Effector memory CD4-positive, alpha-beta T cell (primary cell): ENCODE measurements around the gene OGG1.

Experiments
- DNase-seq, 3 donors: peaks; one replicate each; pipeline ENCODE4 v3.0.0-alpha.2; 2020
- H3K27ac ChIP-seq: 2 replicates; pipeline ENCODE4 v1.7.0; 2013; ENCODE audit warnings: mild to moderate bottlenecking, low read length, moderate library complexity; ENCODE audit not compliant: insufficient read depth, poor library complexity, severe bottlenecking
- H3K27me3 ChIP-seq: replicated peaks from 2 replicates; pipeline ENCODE4 v1.7.0; 2013; ENCODE audit warnings: mild to moderate bottlenecking, low read length; ENCODE audit not compliant: insufficient read depth, control insufficient read depth, poor library complexity, severe bottlenecking
- H3K36me3 ChIP-seq: 2 replicates; pipeline ENCODE4 v1.7.0; 2013; ENCODE audit warnings: mild to moderate bottlenecking, low read length, moderate library complexity; ENCODE audit not compliant: control insufficient read depth, insufficient read depth
- H3K4me1 ChIP-seq: 2 replicates; pipeline ENCODE4 v1.7.0; 2013; ENCODE audit warnings: low read length, mild to moderate bottlenecking; ENCODE audit not compliant: control insufficient read depth, insufficient read depth, poor library complexity, severe bottlenecking
- H3K4me3 ChIP-seq: 2 replicates; pipeline ENCODE4 v1.7.0; 2013; ENCODE audit warnings: low read length, low read depth, mild to moderate bottlenecking; ENCODE audit not compliant: insufficient read depth, poor library complexity, severe bottlenecking
- H3K9me3 ChIP-seq: 2 replicates; pipeline ENCODE4 v1.7.0; 2013; ENCODE audit warnings: mild to moderate bottlenecking, low read length, moderate library complexity; ENCODE audit not compliant: control insufficient read depth

OGG1 gene

GRCh38 chr3:9791790-9792404 is 42.1 kb downstream of the OGG1 start:
- H3K4me1 ChIP-seq = peaks cover 30% of the 10 kb centered on the region
- no peaks in the 10 kb centered on the region for H3K9me3 ChIP-seq
- H3K36me3 ChIP-seq = peaks cover 18% of the 10 kb centered on the region

GRCh38 chr3:9792405-9793160 is 42.8 kb downstream of the OGG1 start, which contains the start of the genes ARPC4 and TADA3:
ARPC4 (plus strand) TSS chr3:9793082; CDS start chr3:9793122, 40 bp downstream.
TADA3 (minus strand) TSS chr3:9792473; CDS start chr3:9791466, 1,007 bp downstream.
- Histone ChIP-seq H3K27me3 (no peaks in the 10 kb centered on the region), H3K9me3 (no peaks in the 10 kb centered on the region), H3K27ac (peak within 1 kb of the TSS; percentile 97), H3K4me3 (peak within 1 kb of the TSS; percentile 98), H3K36me3 (peaks cover 24% of the 10 kb centered on the region), H3K4me1 (peaks cover 30% of the 10 kb centered on the region)
- peak; percentile 76 to 86 (median 85) for DNase-seq

More at GRCh38 chr3:9791790-9792404, 42.1 kb downstream of the OGG1 start:
- Histone ChIP-seq H3K4me3 (peak overlapping the region; percentile 98), H3K27me3 (no peaks in the 10 kb centered on the region), H3K27ac (peak overlapping the region; percentile 97)
- no peak for DNase-seq

GRCh38 chr3:9793161-9793781 is 43.5 kb downstream of the OGG1 start:
- Histone ChIP-seq H3K9me3 (no peaks in the 10 kb centered on the region), H3K4me3 (peak overlapping the region; percentile 98), H3K4me1 (peaks cover 30% of the 10 kb centered on the region), H3K36me3 (peaks cover 31% of the 10 kb centered on the region), H3K27me3 (no peaks in the 10 kb centered on the region), H3K27ac (peak overlapping the region; percentile 97)
- peak in 2 of 3 donors; percentile 11 to 30 for DNase-seq

- H3K27me3 ChIP-seq = no peaks in the 10 kb centered on the region
- peak overlapping the region; percentile 97 for H3K27ac ChIP-seq
- no peaks in the 10 kb centered on the region for H3K9me3 ChIP-seq
- peaks cover 30% of the 10 kb centered on the region for H3K4me1 ChIP-seq
- peaks cover 34% of the 10 kb centered on the region for H3K36me3 ChIP-seq
- H3K4me3 ChIP-seq = no peak overlapping the region
- DNase-seq = no peak
These were observed 44.6 kb downstream of the OGG1 start for GRCh38 chr3:9794400-9794799.

- Histone ChIP-seq H3K27ac (no peak overlapping the region), H3K36me3 (peaks cover 37% of the 10 kb centered on the region), H3K9me3 (no peaks in the 10 kb centered on the region), H3K27me3 (no peaks in the 10 kb centered on the region), H3K4me3 (no peak overlapping the region), H3K4me1 (peaks cover 30% of the 10 kb centered on the region)
- DNase-seq = no peak
These were observed 45.5 kb downstream of the OGG1 start for GRCh38 chr3:9795207-9795606.

GRCh38 chr3:9797196-9797945 is 47.6 kb downstream of the OGG1 start:
- no peak overlapping the region for H3K4me3 ChIP-seq
- no peaks in the 10 kb centered on the region for H3K27me3 ChIP-seq
- peaks cover 16% of the 10 kb centered on the region for H3K4me1 ChIP-seq
- H3K9me3 ChIP-seq = no peaks in the 10 kb centered on the region
- H3K36me3 ChIP-seq = peaks cover 51% of the 10 kb centered on the region
- no peak for DNase-seq
- H3K27ac ChIP-seq = no peak overlapping the region

- Histone ChIP-seq H3K4me1 (peaks cover 4% of the 10 kb centered on the region), H3K4me3 (no peak overlapping the region), H3K27me3 (no peaks in the 10 kb centered on the region), H3K36me3 (peaks cover 77% of the 10 kb centered on the region), H3K9me3 (no peaks in the 10 kb centered on the region), H3K27ac (no peak overlapping the region)
- DNase-seq = no peak
These were observed 50.8 kb downstream of the OGG1 start for GRCh38 chr3:9800529-9800928.

GRCh38 chr3:9803494-9803893 is 53.7 kb downstream of the OGG1 start:
- Histone ChIP-seq H3K9me3 (no peaks in the 10 kb centered on the region), H3K4me1 (peaks cover 12% of the 10 kb centered on the region), H3K4me3 (no peak overlapping the region), H3K27me3 (no peaks in the 10 kb centered on the region), H3K27ac (no peak overlapping the region), H3K36me3 (peaks cover 76% of the 10 kb centered on the region)
- no peak for DNase-seq

- Histone ChIP-seq H3K27ac (no peak overlapping the region), H3K9me3 (no peaks in the 10 kb centered on the region), H3K36me3 (peaks cover 63% of the 10 kb centered on the region), H3K4me1 (peaks cover 25% of the 10 kb centered on the region), H3K4me3 (no peak overlapping the region), H3K27me3 (no peaks in the 10 kb centered on the region)
- no peak for DNase-seq
These were observed 55.2 kb downstream of the OGG1 start for GRCh38 chr3:9804996-9805395.
